Hematopoietic multipotent progenitor cell treated with erythropoietin and hydrocortisone succinate and interleukin-3 and kit ligand, for 17 days (in vitro differentiated cells): ENCODE results near the gene MTHFD1L.
A peak's percentile ranks its signal among the peaks of the same experiment; 100 is the strongest.

ENCODE experiments used
- DNase-seq: peaks from one replicate; pipeline ENCODE4 v3.0.0-alpha.2; 2015; ENCODE audit warnings: low spot score

Gene MTHFD1L

DNA sequence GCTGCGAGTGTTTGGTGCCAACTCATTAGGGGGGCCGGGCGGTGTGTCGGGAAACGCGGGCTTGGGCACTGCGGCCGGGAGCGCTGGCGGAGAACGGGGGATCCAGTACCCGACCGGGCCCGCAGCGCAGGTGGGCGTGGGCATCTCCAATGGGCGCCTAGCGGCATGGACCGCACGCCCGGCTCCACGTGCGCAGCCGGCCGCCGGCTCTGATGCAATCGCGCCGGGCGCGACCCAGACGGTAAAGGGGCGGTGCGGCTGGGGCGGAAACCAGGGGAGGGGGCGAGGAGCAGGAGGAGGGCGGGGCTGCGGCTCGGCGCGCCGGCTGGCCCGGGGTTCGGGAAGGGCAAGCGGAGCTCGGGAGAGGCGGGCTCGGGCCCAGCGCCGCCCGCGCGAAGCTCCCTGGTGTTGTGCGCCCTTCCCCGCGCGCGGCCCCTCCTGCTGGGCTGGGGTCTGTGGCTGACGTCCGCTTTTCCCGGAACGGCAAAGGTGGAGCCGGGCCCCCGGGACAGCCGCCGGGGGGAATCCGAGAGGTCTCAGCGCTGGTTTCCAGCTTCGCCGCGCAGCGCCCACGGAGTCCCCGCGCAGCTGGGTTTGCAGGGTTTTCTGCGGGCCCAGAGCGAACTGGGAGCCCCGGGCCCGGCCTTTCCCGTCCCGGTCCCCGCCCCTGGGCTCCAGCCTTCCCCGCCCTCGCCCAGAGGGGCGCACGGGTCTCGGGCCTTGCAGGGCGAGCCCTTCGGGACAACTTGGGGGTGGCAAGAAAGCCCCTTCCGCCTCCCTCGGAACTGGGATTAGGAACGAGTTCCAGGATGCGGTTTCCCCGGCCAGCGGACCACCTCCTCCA, 867 bp downstream of the MTHFD1L start:
- DNase-seq: no peak

DNA sequence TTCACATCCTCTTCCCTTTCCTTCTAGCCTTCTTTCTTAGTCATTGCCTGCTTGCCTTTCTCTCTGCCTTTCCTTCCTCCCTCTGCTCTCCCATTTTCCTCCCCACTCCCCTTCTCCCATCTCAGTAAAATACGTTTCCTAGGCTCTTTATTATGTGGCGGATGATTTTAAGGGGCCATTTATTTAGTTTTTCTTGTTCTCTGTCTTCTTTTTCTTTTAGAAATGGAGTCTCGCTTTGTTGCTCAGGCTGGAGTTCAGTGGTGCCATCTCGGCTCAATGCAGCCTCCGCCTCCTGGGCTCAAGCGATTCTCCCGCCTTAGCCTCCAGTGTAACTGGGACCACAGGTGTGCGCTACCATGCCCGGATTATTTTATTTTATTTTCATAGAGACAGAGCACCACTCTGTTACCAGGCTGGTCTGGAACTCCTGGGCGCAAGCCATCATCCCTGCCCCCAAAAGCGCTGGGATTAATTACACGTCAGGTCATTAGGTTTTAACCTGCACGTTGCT, 1.5 kb downstream of the MTHFD1L start:
- no peak for DNase-seq

DNA sequence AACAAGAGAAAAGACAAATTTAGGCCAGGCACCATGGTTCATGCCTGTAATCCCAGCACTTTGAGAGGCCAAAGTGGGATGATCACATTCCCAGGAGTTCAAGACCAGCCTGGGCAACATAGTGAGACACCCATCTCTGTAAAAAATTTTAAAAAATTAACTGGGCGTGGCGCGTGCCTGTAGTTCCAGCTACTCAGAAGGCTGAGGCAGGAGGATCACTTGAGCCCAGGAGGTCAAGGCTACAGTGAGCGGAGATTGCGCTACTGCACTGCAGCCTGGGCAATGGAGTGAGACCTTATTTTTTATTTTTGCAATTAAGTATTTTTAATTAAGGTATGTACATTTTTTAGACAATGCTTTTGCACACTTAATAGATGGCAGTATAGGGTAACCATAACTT, 3.3 kb downstream of the MTHFD1L start:
- no peak for DNase-seq

DNA sequence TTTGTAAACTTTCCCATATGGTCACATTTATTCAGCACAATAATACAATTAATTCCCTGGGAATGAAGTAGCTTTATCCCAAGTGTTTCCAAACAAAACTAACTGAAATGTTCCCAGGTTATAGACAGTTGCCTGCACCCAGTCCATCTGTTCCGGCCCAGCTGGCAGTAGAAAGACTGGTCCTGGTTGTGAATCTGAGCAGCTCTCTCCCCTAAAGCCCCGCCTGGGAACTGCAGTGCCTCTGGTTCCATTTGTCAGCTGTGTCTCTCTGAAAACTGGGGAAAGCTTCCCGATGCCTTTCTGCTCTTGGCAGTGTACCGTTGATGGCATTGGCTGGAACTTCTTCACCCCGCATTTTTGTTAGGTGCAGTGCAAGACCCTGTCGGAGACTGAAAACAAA, 8.7 kb downstream of the MTHFD1L start:
- DNase-seq: no peak

DNA sequence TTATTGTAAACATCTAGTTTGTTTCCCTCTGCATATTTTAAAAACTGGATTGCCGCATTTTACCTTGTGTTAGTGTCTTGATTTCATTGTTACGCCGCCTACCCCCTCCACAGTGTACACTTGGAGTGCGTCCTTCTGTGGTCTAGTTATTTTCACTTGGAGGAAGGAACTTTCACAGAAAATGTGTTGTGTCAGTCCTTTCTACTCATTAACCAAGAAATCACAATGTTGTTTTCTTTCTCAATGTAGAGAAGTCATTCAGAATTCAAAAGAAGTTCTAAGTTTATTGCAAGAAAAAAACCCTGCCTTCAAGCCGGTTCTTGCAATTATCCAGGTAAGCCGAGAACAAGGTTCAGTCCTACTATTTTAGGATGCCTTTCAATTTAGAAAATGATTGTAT, 10.3 kb downstream of the MTHFD1L start:
- DNase-seq: no peak

DNA sequence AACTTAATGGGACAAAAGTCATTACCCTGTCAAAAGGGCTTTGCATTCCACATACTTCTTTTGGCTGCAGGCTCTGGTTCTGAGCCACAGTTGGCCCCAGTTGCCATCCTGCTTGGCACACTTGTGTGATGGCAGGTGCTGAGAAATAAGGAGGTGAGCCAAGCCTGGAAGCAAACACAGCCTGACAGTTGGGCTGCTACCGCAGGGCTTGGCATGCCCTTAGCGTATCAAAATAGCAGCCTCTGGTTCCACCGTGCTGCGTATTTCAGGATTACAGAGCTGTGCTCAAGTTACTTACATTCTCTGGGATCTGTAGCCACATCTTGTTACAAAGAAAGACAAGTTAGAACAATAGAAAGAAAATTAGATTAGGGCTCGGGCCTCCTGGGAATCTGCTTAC, 11.1 kb downstream of the MTHFD1L start:
- no peak for DNase-seq

DNA sequence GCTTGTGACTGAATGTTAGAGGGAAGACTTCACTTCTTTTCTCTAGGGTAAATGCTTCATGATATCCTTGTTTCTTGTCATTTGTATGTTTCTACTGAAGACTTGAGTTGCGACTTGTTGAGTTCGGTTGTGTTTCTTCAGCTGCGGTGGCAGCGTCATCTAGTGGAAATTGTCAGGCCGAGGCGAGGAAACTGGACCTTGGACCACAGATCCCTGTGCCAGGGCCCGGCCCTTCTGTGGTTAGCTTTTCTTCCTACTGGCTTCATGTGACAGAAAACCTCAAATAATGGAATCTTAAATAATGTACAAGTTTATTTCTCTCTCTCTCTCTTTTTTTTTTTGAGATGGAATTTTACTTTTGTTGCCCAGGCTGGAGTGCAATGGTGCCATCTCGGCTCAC, 12.4 kb downstream of the MTHFD1L start:
- no peak for DNase-seq

DNA sequence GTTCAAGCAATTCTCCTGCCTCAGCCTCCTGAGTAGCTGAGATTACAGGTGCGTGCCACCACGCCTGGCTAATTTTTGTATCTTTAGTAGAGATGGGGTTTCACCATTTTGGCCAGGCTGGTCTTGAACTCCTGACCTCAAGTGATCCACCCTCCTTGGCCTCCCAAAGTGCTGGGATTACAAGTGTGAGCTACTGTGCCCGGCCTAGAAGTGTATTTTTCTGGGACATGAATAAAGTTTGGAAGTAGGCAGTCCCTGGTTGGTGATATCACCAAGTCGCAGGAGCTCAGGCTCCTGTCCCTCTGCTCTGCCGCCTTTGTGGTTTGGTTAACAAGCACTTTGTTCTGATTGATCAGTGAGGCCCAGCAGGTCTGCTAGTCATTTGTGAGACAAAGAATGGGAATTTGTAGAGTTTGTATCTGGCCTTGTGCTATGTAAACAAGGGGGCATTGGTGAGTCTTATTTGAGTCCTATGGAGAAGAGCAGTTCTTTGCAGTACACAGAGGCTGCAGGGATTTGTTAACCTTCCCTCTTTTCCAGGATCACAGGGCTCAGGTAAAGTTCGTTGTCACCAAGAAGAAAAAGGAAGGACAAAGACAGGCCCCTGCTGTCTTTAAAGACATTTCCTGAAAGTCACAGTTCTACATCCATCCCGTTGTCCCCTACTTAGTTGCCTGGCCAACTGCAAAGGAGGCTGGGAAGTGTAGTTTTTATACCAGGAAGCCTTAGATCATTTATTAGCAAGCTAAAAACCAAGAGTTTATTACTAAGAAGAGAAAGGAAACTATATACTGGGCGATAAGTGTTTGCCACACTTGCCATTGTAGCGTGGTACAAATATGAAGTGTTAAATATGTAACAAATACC, 13.1 kb downstream of the MTHFD1L start:
- DNase-seq: no peak

DNA sequence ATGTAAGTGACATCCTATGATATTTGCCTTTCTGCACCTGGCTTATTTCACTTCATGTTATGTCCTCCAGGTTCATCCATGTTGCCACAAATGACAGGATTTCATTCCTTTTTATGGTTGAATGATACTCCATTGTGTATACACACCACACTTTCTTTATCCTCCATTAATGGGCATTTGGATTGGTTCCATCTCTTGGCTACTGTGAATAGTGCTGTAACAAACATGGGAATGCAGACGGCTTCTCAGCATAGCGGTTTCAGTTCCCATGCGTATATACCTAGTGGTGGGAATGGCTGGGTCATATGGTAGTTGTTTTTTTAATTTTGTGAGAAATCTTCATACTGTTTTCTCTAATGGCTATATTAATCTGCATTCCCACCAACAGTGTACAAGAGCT, 14.8 kb downstream of the MTHFD1L start:
- DNase-seq: no peak

DNA sequence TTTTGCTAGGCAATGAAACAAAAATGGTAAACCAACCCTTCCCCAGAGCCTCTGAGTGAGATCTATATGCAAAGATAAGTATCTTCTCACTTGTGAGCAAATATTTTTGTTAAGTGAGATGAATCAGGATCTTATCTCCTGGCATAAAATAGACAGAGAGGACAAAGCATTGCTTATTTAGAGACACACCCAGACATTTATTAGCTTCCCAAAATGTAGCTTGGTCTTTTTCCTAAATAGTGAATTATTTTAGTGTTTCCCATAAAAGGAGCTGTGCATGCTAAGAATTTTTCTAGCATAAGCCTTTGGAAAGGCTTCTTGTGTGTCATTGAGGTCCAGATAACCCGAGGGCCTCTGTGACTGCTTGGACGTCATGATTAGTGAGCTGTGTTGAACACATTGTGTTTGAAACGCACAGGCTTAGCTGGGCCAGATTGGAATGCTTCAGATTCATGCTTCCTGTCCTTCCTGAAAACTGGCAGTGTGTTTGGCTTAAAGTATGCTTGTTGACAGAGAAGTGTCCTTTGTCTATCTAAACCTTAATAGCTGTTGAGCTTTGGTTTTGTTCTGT, 16.5 kb downstream of the MTHFD1L start:
- no peak for DNase-seq

DNA sequence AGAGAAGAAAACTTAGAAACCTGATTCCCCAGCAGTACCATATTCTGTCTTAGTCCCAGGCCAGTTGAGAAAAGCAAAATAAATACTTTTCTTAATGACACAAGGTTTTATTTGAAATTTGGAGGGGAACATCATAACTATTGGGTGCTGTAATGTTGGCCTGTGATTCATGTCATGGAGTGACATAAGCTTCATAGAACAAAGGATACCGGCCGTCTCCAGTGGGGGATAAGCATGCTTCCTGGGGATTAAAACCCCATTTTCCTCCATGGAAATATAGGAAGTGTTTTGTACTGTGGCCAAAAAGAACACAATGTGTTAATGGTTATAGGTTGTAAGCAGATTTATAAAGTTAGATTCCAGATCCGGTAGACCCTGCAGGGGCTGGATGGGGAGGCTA, 18.0 kb downstream of the MTHFD1L start:
- DNase-seq: no peak

DNA sequence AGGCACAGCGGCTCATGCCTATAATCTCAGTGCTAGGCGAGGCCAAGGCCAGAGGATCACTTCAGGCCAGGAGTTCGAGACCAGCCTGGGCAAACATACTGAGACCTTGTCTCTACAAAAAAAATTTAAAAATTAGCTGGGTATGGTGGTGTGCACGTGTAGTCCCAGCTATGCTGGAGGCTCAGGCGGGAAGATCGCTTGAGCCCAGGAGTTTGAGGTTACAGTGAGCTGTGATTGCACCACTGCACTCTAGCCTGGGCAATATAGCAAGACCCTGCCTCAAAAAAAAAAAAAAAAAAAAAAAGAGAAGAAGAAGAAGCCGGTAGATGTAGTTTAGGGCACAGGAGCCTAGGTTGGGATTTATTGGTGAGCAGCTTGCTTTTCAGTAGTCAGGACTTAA, 20.7 kb downstream of the MTHFD1L start:
- no peak for DNase-seq

DNA sequence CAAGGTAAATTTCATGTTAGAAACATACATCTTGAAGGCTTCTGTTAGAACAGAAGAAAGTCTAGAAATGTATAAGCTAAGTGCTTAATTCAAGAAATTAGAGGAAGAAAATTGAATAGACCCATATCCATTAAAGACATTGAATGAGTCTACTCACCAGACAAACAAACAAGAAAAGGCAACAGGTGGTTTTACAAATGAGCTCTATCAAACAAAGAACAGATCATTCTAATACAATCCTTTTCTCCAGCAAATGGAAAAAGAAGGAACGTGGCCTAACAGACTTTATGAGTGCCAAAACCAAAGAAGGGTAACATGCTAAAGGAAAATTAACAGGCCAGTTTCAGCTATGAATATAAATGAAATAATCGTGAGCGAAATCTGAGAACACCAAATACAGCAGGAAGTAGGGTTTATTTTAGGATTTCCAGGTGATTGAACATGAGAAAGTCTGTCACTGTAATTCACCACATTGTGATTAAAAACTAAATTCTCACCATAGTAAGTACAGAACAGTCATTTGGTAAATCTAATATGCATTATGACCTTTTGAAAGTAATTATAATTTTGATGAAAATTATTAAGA, 22.6 kb downstream of the MTHFD1L start:
- DNase-seq: no peak

DNA sequence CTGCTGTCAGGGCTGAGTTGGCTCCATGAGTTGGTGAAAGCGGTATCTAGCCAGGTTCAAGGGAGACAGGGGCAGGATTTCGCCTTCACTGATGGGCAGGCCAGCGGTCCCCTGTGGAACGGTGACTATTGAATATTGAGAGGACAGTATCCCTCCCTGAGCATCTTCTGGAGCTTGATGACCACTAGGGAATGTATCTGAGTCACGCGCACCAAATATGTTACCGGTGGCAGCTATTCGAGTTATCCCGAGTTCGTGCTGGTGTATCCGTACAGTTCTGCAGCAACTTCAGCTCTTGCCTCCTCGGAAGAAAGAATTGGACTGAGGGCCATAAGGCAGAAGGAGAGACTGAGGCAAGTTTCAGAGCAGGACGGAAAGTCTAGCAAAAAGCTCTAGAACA, 24.8 kb downstream of the MTHFD1L start:
- no peak for DNase-seq

DNA sequence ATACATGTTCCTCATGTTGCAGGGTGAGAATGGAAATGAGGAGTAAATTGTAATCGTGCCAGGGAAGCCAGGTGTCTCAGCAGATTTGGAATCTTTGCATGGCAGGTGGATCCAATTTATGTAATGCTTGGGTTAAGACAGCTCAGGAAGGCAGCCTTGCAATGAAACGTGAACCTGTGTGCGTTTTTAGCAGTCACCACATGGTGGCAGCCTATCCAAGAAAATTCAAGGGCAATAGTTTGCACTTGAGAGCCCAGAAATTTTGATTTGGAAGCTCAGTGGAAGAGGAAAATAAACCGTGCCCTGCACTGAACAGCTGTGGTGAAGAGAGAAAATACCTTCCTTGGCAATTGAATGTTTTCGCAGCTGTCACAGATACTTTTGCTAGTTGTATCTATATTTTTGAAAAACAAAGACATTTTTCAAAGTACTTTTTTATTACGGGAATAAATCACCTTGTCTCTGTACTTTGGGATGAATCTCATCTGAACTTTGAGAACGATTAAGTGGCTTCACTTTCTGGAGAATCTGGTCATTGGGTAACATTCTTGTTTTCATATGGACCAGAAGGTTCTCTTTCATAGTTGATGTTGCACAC, 26.5 kb downstream of the MTHFD1L start:
- peak; percentile 57 for DNase-seq

DNA sequence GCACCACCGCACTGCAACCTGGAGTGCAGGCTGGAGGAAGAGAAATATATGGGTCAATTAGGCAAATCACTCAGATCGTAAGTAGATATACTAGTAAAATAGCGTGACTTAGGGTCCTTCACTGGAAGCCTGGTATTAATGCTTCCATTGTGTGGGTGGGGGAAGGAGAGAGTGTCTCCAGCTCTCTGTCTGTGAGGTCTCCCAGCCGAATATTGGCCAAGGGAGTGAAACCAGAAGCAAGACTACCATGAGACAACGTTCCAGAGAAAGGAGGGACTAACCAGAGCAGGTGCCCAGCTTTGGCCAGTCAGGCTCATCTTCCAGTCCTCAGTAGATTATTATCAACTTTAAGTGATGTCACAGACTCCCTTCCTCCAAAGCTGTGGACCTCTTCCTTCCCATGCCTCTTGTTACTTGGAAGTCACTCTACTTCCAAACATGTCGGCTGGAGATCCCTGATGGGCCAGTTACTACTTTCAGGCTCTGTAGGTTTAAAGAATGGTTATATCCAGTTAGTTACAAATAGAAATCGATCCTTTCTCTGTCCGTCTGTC, 28.8 kb downstream of the MTHFD1L start:
- DNase-seq: no peak

DNA sequence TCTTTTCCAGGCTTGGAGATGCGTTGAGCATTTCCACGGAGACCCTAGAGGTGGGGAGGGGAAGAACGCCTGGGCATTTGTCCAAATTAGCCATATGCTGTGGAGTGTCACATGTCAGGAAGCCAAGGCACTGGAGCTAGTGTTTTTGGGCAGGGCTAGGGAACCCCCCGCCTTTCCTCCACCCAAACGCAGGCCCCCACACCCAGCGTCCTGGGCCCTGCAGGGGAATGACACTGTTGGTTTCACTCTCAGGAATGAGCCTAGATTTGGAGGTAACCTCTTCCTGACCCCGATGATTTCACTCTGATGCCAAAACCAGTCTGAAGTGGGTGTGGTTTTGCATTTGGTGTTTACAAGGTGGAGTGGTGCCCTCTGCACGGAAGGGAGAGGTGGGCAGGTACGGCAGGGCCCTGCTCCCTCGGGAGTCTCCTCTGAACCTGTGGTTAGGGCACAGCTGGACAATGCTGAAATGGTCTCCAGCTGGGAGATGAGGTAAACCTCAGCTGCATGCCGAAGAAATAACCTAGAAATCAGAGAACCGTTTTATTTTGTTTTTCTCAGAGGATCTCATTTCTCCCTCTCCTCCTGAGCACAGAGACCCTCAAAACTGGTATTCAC, 29.5 kb downstream of the MTHFD1L start:
- DNase-seq: peak; percentile 29

DNA sequence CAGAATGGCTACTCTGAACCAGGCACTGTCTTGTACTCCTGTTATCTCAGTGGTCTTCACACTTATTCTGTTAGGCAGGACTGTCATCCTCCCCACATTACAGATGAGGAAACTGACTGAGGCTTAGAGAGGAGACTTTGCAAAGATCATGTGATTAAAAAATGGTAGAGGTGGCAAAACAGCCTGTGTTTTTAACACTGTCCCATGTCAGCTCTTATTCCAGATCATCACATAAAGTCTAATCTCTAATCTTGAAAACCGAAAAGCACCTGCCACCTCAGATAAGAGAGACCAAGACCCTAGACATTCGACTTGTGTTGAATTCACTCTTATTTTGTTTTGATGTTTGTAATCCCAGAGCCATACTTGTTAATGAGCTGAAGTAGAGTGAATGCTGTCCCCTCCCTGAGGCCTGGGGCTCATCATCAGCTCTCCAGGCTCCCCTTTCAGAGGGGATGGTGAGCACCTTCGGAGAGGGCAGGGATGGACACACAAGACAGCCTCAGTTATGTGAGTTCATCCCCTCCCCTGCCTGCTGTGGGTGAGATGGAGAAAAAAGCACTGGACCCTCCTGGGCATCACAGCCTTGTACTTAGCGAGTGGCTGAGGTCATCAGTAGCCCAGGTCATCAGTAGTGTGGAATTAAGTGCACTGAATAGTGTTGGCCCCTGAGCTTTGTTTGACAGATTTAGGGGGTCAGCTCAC, 30.6 kb downstream of the MTHFD1L start:
- peak; percentile 10 for DNase-seq

DNA sequence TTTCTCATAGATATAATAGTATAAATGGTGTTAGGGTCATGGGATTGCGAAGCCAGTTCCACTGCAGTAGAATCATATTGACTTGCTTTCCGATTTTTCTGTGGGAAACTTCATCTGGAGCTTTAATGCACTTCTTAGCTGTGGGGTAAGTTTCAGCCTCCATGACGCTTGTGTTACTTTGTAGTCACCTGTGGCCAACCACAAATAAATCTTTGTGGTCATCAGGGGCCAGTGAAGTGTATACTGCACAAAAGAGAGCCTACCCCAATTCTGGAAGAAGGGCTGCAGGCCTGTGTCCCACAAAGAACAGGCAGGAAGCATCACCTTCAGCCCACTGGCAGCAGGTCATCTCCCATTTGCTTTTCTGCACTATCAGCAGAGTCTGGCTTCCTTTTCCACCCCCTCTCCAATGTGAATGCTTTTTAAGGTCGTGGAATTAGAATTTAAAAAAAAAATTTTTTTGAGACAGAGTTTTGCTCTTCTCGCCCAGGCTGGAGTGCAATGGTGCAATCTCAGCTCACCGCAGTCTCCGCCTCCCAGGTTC, 32.0 kb downstream of the MTHFD1L start:
- DNase-seq: no peak
